Body of pancreas (tissue), 4 donors: ENCODE data around the gene PEAK1.

ENCODE experiments used
- CTCF ChIP-seq, 7 experiments: fragments of 450-650 bp in 4 of 7; fragments of 200-600 bp in 3 of 7; sonication (generic) in 3 of 7; IDR thresholded peaks; one replicate each; pipeline ENCODE4 v1.5.1; 2016 to 2019; ENCODE audit warnings: antibody characterized with exemption in 7 of 7
- POLR2A ChIP-seq, 3 donors: fragments of 450-650 bp; IDR thresholded peaks; one replicate each; pipeline ENCODE4 v1.6.1; 2016; ENCODE audit warnings: antibody characterized with exemption in 3 of 3, mild to moderate bottlenecking in 2 of 3

GRCh38 chr15:77171221-77171967, 248.5 kb downstream of the PEAK1 start:
- TF ChIP-seq CTCF (IDR thresholded peaks at IDR 0.05) (no peak), POLR2A (IDR thresholded peaks at IDR 0.05) (no peak)
